HG02938 (cell line): ENCODE measurements around the gene GPATCH3.
"Not testable (repeated sequence)": the region's sequence is repeated elsewhere in the genome, so short reads cannot be mapped to it uniquely, and the experiment has no call there.

ENCODE experiments used
- ATAC-seq: cut with Tn5 transposase; IDR thresholded peaks from one replicate; pipeline ENCODE4 v1.9.1; 2021; ENCODE audit warnings: mild to moderate bottlenecking, moderate library complexity; ENCODE audit not compliant: unreplicated experiment

GPATCH3 gene

DNA sequence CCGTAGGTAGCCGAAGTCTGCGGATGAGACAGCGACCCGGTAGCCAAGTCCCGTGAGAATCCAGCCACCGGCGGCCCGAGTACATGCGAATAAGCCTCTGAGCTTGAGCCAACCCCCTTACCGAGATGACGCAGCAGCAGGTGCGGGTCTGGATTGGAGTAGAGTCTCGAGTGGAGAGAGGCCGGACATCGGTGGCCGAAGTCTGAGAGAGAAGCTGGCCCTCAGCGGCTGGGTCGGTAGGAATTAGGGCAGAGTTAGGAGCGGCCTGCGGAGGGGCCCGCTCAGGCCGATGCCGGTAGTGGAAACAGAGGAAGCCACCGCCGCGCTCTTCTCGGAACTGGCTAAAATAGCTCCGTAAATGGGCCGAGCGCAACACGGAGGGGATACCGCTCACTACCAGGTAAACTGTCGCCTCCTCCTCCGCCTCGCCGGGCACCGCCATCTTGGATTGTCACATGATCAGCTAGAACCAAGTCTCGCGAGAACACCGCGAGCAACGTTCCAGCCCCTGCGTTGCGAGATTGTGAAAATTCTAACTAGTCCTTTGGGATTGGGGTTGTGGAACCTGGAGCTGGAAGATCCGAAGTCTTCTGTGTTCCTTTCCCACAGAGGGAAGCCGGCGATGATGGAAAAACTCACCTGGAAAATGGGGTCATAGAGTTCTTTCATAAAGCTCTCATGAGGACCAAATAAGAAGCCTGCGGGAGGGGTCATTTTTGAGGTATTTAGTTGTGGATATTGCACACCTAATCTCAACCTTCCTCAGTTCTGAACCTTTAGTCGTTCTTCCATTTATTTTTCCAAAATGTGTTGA, at the start of gene GPATCH3:
GPATCH3 (minus strand) TSS at position 467 of the 814 bp plus-strand sequence; CDS start at position 442, 25 bp downstream.
- peak; percentile 79 for ATAC-seq

GRCh38 chr1:26949926-26950319, 49.7 kb upstream of the GPATCH3 start:
- ATAC-seq = no peak

GRCh38 chr1:26949266-26949925, 49.1 kb upstream of the GPATCH3 start:
- no peak for ATAC-seq

- ATAC-seq = not testable (repeated sequence)
Observed at GRCh38 chr1:26948725-26949057, 48.4 kb upstream of the GPATCH3 start.

DNA sequence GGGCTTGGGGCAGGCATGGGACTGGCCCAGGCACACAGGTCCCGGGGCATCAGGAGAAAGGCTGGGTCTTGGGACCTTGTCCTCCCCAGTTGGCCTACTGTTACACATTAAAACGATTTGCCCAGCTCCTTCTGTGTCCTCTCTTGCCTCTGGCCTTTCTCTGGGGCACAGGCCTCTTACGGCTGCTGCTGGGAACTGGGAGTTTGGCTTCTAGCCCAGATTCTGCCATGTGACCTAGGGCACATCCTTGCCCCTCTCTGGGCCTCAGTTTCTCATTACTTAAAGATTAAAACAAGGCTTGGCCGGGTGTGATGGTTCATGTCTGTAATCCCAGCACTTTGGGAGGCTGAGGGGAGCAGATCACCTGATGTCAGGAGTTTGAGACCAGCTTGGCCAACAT, 46.0 kb upstream of the GPATCH3 start:
- ATAC-seq = no peak

GRCh38 chr1:26945728-26946127, 45.5 kb upstream of the GPATCH3 start:
- no peak for ATAC-seq

DNA sequence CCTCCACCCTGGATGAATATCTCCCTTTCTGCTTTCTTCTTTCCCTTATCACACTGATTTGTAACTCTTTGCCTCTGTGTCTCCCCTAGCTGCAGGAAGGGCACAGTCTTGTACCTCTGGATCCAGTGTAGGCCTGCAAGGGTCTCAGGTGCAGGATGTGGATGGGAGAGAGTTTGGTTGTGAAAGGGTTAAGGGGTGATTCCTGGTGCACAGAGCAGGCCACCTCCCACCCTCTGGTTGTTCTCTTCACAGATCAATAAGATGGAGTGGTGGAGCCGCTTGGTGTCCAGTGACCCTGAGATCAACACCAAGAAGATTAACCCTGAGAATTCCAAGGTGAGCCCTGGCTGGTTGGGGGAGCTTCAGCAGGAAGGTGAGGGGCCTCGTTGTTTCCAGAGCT, 44.9 kb upstream of the GPATCH3 start:
- no peak for ATAC-seq

GRCh38 chr1:26942656-26943055, 42.4 kb upstream of the GPATCH3 start:
- no peak for ATAC-seq

- ATAC-seq = no peak
Observed at GRCh38 chr1:26941311-26941710, 41.0 kb upstream of the GPATCH3 start.

DNA sequence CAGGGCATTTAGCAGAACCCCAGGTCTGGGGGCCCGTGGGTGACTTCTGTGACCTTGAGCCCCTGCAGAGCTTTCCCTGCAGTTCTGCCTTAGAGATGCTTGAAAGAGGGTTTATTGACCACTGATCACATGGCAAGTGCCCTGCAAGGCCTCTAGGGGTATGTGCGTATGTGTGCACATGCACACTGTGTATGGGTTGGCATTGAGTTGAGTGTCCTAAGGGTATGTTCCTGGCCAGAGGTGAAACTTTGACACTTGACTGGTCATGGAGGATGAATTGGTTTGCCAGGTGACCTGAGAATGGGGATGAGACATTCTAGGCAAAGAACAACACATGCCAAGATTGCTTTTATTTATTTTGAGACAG, 38.4 kb upstream of the GPATCH3 start:
- no peak for ATAC-seq

GRCh38 chr1:26938004-26938658, 37.9 kb upstream of the GPATCH3 start:
- ATAC-seq = no peak

DNA sequence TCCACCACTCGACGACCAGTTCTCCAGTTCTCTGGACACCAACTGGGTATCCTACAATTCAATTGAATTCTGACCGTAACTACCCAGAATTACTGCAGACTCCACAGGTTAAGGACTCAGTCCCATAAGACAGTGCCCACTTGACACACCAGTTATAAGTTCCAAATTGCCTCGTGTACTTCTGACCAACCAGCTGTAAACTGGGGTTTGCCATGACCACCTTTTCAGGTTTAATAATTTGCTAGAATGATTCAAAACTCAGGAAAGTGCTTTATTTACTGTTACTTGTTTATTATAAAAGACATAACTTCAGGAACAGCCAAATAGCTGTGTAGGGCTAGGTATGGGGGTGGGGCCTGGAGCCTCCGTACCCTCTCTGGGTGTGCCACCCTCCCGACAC, 36.6 kb upstream of the GPATCH3 start:
- ATAC-seq = no peak

DNA sequence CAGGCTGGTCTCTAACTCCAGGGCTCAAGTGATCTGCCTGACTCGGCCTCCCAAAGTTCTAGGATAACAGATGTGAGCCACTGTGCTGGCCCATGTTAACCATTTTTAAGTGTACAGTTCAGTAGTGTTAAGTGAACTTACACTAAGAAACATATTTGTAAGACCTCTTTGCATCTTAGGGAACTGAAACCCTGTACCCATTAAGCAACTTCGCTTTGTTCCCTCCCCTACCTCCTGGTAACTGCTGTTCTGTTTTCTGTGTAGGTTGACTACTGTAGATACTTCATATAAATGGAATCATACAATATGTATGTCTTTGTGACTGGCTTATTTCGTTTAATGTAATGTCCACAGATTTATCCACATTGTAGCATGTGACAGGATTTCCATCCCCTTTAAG, 32.3 kb upstream of the GPATCH3 start:
- ATAC-seq = no peak

DNA sequence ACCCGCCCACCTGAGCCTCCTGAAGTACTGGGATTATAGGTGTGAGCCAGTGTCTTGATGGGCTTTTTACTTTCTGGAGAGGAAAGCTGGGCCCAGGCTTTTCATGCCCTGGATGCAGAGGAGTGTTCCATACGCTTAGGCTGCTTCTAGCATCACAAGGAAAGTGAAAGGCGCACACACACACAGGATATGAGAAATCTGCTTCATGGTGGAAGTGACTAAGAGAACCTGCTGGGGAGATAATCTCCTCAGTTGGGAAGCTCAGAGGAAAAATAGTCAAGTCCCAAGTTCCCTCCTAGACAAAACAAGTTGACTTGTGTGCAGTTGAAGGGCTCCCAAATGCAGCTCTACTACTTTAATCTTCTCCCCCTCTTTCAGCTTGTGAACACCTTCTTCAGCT, 23.4 kb upstream of the GPATCH3 start:
- no peak for ATAC-seq

DNA sequence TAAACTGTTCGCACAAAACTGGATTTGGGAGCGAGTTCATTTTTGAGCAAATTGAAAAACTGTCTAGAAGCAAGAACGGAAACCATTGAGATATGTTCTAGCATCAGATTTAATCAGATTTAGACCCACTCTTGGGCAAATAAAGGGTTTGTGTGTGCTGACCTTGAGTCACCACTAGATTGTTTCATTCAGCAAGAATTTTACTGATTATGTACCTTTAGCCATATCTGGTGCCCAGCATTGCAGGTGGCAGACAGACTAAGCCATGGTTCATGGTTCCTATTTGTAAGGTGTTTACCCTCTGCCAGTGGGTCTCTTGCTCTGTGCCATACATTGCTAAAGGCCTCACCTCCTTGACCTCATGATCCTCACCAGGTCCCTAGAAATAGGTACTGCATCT, 22.6 kb upstream of the GPATCH3 start:
- ATAC-seq = no peak

DNA sequence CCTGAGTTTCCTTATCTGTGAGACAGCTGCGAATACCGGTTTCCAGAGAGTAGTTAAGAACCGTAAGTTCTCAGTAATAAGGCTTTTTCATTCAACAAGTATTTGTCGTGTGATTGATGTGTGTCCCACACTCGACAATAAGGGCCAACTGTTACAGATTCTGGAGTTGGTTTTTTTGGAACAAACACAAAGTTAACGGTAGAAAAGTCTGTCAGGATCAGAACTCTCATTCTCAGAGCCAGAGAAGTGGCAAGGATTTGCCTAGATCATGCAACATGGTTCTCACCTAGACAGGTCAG, 22.1 kb upstream of the GPATCH3 start:
- ATAC-seq = no peak

DNA sequence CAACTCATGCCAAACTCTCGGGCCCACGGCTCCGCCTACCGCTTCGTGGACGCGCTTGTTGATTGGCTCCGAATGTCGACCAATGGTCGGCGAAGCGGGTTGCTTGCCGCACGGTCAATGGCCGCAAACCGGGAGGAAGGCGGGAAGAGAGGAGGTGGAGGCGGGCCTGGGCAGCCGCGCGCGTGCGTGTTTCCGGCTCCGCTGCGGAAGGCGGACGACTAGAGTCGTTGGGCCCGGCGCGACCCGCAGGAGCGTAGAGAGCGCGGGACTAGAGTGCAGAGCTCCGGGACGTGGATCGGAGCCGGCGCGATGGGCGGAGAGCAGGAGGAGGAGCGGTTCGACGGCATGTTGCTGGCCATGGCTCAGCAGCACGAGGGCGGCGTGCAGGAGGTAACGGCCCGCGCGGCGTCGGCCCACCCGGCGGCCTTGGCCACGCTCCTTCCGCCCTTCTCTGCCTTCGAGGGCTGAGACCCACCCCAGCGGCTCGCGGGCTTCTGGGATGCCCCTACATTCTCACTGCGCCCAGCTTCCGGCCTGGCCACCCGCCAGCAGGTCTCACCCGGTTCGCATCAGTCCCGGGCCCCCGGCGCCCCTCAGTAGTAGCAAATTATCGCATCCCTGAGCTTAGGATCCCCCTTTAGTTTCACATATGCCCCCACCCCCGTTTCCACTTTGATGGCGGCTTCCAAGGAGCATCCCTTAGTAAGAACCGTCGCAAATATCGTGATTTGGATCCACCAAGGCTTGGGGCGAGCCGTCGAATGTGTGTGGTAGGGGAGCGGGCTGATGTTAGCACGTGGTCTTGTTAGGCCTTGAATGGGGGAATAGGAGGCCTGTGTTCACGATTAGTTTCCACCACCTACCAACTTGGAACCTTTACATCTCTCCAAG, 21.5 kb upstream of the GPATCH3 start, which contains the start of gene NUDC:
NUDC (plus strand) TSS at position 204 of the 891 bp plus-strand sequence; CDS start at position 310, 106 bp downstream.
- peak; percentile 96 for ATAC-seq

DNA sequence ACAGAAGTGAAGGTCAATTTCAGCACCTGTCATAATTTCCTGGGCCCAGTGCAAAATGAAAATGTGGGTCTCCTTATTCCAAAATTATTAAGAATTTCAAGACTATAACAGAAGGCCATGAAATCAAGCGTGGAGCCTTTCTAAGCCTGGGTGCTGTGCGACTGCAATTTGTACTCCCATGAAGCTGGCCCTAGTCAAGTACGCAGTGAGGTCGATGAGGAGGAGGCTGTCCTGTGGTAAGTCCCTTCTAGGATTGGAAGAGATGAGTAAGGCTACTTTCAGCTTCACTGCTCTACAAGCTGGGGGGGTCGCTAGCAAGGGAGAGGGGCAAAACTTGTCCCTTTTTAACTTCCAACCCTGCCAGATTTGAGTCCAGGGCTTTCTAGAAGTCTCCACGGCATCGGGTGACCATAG, 20.9 kb upstream of the GPATCH3 start:
- peak; percentile 32 for ATAC-seq

GRCh38 chr1:26915204-26915842, 15.1 kb upstream of the GPATCH3 start:
- ATAC-seq = no peak

DNA sequence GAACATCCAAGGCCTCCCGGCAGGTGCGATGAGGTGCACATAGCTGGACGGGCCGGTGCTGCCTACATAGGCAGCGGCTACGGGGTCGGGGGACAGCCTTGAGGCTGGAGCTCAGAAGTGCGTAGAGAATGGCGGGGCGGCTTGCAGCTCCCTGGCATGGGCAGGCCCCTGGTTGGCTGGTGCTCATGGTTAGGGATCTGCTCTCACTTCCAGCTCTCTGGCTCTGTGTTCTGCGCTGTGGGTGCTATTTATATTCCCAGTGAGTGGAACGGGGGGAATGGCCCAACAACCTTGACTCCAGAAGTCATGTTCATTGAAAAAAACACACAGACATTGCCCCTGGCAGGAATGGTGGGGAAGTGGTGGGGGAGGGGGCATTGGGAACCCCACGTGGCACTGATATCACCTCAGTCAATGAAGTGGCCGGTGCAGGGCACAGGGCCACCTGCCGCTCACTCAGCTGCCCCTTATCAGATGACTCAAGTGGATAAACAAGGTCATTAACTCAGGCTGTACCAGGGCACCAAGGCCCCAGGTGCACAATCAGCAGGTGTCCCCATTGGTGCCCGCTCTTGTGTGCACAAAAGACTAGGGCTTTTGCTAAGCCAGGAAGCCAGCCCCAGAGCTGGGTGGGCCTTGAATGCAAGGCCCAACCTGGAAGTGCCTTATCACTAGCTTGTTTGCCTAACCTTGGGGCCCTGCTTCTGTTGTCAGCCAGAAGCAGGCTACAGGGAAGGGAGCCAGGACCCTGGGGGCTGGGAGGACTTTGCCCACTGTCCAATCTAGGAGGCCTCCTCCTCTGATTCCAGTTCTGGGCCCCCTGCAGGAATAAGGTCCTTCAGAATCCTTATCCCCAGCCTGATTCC, 13.7 kb upstream of the GPATCH3 start, which contains the start of gene NR0B2:
NR0B2 (minus strand) TSS at position 222 of the 866 bp plus-strand sequence; CDS start at position 187, 35 bp downstream.
- no peak for ATAC-seq
